GM21423 (cell line): ENCODE data around the gene HUS1B.
"Not testable (repeated sequence)": the region's sequence is repeated elsewhere in the genome, so short reads cannot be mapped to it uniquely, and the experiment has no call there.

Source experiments
- ATAC-seq: cut with Tn5 transposase; IDR thresholded peaks from one replicate; pipeline ENCODE4 v1.9.1; 2021; ENCODE audit warnings: mild to moderate bottlenecking, moderate library complexity; ENCODE audit not compliant: unreplicated experiment

Gene HUS1B

DNA sequence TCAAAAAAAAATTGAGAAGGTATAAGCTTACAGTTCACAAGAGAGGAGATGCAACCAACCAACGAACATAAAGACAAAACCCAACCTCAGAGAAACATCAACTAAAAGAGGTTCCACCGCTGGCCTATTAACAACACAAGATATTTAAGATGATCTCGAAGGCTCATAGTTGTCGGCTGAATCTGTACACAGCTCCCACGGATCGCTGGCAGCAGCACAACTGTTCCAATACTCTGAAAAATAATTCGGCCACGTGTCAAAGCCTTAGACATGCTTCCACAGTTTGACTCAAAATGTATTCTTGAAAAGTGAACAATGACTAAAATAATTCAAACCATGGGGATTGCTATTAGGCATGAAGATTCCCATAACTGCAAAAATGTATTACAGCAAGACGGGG is 22.4 kb upstream of the HUS1B start:
- ATAC-seq = no peak

DNA sequence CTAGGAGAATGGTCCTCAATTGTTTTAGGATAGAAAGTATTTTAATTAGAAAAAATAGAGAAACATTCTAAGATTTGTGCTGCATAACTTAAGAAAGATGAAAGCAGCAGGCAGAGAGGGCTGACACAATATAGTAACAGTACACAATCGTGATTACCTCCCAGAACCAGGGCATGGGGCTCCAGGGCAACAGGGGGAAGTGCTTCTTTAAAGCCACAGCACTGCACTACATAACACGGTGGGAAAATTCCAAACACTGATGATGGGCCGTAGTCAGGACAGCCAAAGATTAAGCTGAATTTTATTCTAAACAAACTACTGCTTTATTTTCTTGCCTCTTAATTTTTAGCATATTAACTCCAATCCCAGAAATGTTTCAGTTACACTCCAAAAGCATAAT is 21.6 kb upstream of the HUS1B start:
- ATAC-seq = no peak

DNA sequence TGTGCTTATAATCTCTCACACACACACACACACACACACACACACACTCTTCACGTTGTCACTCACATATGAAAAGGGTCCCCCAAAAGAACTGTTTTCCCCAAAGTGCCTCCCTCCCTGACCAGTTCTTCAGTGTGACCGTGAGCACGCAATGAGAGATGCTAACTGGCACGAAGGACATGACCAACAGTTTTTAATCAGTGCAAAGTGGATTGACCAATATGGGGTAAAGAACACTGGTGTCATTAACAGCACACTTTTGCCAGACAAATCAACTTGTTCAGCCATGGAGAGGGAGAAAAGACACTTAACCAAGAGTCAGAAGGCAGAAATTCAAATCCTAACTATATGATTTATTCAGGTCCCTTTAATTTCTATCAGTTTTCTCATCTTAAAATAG is 21.0 kb upstream of the HUS1B start:
- ATAC-seq = no peak

- no peak for ATAC-seq
Measured at GRCh38 chr6:674956-675355, 18.1 kb upstream of the HUS1B start.

- ATAC-seq = no peak
Measured at GRCh38 chr6:674406-674805, 17.5 kb upstream of the HUS1B start.

DNA sequence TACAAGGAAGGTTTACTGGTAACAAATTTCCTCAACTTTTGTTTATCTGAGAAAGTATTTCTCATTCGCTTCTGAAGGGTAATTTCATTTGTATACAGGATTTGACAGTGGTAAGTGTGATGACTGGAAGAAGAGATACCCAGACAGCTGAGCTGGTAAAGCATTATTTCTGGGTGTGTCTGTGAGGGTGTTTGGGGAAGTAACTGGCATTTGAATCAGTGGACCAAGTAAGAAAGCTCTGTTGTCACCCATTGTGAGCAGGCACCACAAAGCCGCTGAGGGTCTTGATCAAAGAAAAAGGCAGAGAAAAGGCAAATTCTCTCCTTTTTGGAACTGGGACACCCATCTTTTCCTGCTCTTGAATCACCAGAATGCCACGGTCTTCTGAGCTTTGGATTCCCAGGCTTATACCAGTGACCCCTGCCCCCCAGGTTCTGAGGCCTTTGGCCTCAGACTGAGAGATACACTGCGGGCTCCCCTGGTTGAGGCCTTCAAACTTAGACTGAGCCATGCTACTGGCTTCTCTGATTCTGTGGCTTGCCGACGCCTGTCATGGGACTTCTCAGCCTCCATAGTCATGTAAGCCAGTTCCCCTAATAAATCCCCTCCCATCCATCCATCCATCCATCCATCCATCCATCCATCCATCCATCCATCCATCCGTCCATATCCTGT is 10.5 kb upstream of the HUS1B start:
- no peak for ATAC-seq

GRCh38 chr6:665403-666267 is 8.7 kb upstream of the HUS1B start:
- ATAC-seq = no peak

- not testable (repeated sequence) for ATAC-seq
Measured at GRCh38 chr6:663788-664187, 6.9 kb upstream of the HUS1B start.

- ATAC-seq = no peak
Measured at GRCh38 chr6:659716-660581, 3.0 kb upstream of the HUS1B start.

DNA sequence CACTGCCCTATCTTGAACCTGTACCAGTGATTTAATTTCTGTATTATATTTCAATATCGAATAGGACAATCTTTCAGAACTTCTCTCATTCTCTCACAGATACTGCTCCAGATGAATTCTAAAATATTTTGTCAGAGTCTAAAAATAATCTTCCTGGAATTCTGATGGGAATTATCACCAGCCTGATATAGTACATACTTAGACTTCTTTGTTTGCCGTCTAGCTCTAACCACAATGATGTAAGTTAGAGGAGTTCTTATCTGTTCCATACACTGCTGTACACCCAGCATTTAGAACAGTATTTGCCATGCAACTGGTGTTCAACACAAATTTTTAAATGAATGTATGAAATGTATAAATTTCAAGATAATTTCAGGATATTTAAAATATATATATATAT is 1.3 kb upstream of the HUS1B start:
- no peak for ATAC-seq

- no peak for ATAC-seq
Measured at GRCh38 chr6:657743-658142, 843 bp upstream of the HUS1B start.

DNA sequence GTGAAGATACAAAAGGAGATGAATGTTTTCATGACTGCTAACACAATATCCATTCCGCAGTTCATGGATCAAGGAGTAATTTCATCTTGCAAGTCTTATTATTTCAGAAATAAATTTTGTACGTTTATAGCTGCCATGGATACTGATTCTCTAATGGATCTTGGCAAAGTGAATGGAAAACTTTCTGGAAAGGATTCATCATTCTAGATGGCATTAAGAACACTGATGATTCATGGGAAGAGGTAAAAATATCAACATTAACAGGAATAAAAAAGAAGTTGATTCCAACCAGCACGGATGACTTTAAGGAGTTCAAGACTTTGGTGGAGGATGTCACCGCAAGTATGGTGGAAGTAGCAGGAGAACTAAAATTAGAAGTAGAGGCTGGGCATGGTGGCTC is 2.8 kb downstream of the HUS1B start:
- no peak for ATAC-seq

GRCh38 chr6:652865-653264 is 4.0 kb downstream of the HUS1B start:
- no peak for ATAC-seq

- ATAC-seq = no peak
Measured at GRCh38 chr6:650098-650497, 6.8 kb downstream of the HUS1B start.

DNA sequence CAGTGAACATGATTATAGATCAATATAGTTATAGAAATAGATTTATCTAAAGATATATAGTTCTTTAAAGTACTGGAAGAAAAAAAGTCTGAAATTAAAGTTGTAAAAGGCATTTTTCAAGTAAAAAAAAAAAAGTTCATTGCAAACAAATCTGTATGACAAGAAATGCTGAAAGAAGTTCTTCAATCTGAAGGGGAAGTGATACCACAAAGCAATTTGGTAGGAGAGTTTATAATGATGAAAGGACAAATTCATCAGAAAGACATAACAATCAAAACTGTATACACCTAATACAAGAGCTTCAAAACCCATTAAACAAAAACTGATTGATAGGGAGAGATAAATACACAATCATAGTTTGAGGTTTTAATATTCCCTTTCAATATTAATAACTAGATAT is 14.1 kb downstream of the HUS1B start:
- ATAC-seq = no peak

- ATAC-seq = no peak
Measured at GRCh38 chr6:641225-641985, 15.5 kb downstream of the HUS1B start.

DNA sequence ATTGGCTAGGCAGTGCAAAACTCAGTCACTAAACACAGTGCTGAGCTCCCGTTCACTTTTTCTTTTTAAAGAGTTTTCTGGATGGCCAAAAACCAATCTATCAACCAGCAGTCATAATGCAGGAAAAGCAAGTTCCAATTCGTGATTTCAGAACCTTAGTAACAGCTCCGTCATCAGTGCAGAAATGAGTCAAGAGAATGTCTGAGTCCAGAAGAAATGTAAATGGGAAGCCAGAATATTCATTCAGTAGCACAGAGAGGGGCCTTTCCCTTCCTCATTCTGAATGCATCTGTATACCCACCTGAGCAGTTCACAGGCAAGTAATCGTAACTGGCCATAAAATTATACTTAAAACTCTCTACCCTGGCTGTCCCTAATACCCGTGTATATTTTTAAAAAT is 20.4 kb downstream of the HUS1B start:
- ATAC-seq = no peak

GRCh38 chr6:635233-635632 is 21.7 kb downstream of the HUS1B start:
- no peak for ATAC-seq

- no peak for ATAC-seq
Measured at GRCh38 chr6:633611-634010, 23.3 kb downstream of the HUS1B start.

DNA sequence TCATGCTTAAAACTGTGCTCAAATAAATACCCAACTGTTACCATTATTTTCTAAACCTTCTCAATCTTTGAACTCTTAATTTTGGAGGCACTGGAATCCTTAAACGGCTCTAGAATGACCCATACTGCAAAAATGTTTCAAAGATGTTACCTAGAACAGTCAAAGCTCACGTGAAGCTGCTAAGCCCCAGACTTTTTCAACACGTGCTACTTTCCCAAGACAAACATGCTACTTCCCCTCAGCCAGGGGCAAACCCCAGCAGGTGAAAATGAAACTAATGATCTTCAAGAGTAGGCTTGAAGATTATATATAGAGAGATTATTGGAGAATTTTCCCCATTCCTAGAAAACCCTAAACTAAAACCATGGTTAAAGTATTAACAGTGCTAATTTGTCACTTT is 28.1 kb downstream of the HUS1B start:
- no peak for ATAC-seq

- ATAC-seq = no peak
Measured at GRCh38 chr6:626236-626635, 30.7 kb downstream of the HUS1B start.
